Measurements from ENCODE around the gene NPFF. TPM values are rescaled to one million over a fixed set of nuclear protein-coding genes. Genes with fewer than 3 reads are reported as not detected.

The NPFF gene
- total and polyA plus RNA-seq, 8 donors = 0.65 to 1.1 (median 0.94) TPM; not detected in 3

DNA sequence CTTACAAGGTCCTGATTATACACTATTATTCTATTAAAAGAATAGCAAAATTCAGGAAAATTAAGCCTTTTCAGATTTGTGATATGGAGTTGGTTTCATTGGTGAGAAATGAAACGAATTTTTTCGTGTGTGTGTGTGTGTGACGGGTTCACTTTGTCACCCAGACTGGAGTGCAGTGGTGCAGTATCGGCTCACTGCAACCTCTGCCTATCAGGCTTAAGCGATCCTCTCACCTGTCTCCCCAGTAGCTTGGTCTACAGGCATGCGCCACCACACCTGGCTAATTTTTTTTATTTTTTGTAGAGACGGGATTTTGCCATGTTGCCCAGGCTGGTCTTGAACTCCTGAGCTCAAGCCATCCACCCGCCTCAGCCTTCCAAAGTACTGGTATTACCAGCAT is 45.7 kb downstream of the NPFF start:
- ATAC-seq (no peak), DNase-seq (no peak)
- Histone ChIP-seq H3K9me3 (no peaks in the 10 kb centered on the region), H3K4me3 (no peak overlapping the region), H3K27ac (no peak overlapping the region), H3K36me3 (peaks cover 14 to 100% of the 10 kb centered on the region in 2 donors), H3K27me3 (no peaks in the 10 kb centered on the region), H3K4me1 (peaks cover 0 to 20% of the 10 kb centered on the region in 2 donors)
- TF ChIP-seq, protein P1, sequence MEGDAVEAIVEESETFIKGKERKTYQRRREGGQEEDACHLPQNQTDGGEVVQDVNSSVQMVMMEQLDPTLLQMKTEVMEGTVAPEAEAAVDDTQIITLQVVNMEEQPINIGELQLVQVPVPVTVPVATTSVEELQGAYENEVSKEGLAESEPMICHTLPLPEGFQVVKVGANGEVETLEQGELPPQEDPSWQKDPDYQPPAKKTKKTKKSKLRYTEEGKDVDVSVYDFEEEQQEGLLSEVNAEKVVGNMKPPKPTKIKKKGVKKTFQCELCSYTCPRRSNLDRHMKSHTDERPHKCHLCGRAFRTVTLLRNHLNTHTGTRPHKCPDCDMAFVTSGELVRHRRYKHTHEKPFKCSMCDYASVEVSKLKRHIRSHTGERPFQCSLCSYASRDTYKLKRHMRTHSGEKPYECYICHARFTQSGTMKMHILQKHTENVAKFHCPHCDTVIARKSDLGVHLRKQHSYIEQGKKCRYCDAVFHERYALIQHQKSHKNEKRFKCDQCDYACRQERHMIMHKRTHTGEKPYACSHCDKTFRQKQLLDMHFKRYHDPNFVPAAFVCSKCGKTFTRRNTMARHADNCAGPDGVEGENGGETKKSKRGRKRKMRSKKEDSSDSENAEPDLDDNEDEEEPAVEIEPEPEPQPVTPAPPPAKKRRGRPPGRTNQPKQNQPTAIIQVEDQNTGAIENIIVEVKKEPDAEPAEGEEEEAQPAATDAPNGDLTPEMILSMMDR (IDR thresholded peaks at IDR 0.05) = no peak
- intact Hi-C loops (cut with DNase I) = no loop called here

DNA sequence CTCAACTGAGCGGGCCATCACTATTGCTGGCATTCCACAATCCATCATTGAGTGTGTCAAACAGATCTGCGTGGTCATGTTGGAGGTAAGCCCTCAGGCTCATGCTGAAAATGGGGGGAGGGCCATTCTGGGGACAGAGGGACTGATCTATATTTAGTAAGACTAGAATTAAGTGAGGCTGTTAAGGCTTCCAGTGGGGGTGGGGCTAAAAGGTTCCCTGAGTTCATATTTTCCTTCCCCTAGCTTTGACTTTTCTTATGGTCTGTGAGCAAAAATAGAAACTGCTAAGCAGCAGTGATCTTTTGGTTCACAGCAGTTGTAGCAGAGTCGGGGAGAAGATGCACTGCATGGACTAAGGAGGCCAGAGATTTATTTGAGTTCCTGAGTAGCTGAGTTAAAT is 46.2 kb downstream of the NPFF start:
- DNase-seq (no peak), ATAC-seq (no peak)
- Histone ChIP-seq H3K27me3 (no peaks in the 10 kb centered on the region), H3K36me3 (peaks cover 15 to 100% of the 10 kb centered on the region in 2 donors), H3K4me1 (peaks cover 0 to 18% of the 10 kb centered on the region in 2 donors), H3K9me3 (no peaks in the 10 kb centered on the region), H3K4me3 (no peak overlapping the region), H3K27ac (no peak overlapping the region)
- TF ChIP-seq, protein P1 (IDR thresholded peaks at IDR 0.05) = no peak
- intact Hi-C loops (cut with DNase I) = no loop called here

DNA sequence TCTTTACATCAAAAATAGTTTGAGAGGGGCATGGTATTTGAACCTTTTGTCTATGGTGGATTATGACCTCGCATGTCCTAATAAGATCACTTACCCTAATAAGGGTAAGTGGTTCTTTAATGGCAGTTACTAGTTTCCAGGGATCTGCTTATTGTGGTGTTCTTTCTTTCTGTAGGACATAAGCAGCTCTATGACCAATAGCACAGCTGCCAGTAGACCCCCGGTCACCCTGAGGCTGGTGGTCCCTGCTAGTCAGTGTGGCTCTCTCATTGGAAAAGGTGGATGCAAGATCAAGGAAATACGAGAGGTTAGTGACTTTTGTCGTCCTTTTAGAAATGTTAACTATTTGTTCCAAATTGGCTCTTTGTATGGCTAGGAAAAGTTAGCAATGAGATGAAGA is 48.2 kb downstream of the NPFF start:
- H3K27ac ChIP-seq = no peak overlapping the region
- DNase-seq (no peak), ATAC-seq (no peak)
- no peaks in the 10 kb centered on the region for H3K27me3 ChIP-seq
- H3K4me1 ChIP-seq = peaks cover 2 to 25% of the 10 kb centered on the region in 2 donors
- intact Hi-C loops (cut with DNase I) = no loop called here
- no peaks in the 10 kb centered on the region for H3K9me3 ChIP-seq
- TF ChIP-seq, protein P1 (IDR thresholded peaks at IDR 0.05) = no peak
- H3K36me3 ChIP-seq = peaks cover 15 to 100% of the 10 kb centered on the region in 2 donors
- no peak overlapping the region for H3K4me3 ChIP-seq

Other genes with a start within 250 kb of the NPFF start
- gene ESPL1, start 239.2 kb downstream of the NPFF start, total RNA-seq = 1 to 10 TPM; 2.8 to 4.1 TPM
- 10 to 100 TPM in 5 of 6 donors, 1 to 10 TPM in 1; 8.6 to 21.7 (median 12.9) TPM for gene ESPL1, start 239.2 kb downstream of the NPFF start, polyA plus RNA-seq (ENCODE audit: insufficient read length in 6 of 6)
- 100 to 1,000 TPM; 321 to 370 TPM for gene PFDN5, start 211.9 kb downstream of the NPFF start, total RNA-seq
- 100 to 1,000 TPM; 651 to 800 (median 738) TPM for gene PFDN5, start 211.9 kb downstream of the NPFF start, polyA plus RNA-seq (ENCODE audit: insufficient read length in 6 of 6)
- gene MYG1, start 207.8 kb downstream of the NPFF start, total RNA-seq = 10 to 100 TPM; 27.7 to 45.2 TPM
- 10 to 100 TPM; 40.2 to 51.0 (median 48.5) TPM for gene MYG1, start 207.8 kb downstream of the NPFF start, polyA plus RNA-seq (ENCODE audit: insufficient read length in 6 of 6)
- 10 to 100 TPM; 44.0 to 51.2 TPM for gene AAAS, start 185.9 kb downstream of the NPFF start, total RNA-seq
- gene AAAS, start 185.9 kb downstream of the NPFF start, polyA plus RNA-seq (ENCODE audit: insufficient read length in 6 of 6) = 10 to 100 TPM; 71.8 to 87.9 (median 79.6) TPM
- gene SP7, start 171.1 kb downstream of the NPFF start, total RNA-seq = under 1 TPM in 1 of 2 donors, not detected in 1; 0.64 TPM
- under 1 TPM; 0.11 to 0.31 (median 0.15) TPM for gene SP7, start 171.1 kb downstream of the NPFF start, polyA plus RNA-seq (ENCODE audit: insufficient read length in 6 of 6)
- gene SP1, start 127.3 kb downstream of the NPFF start, total RNA-seq = 10 to 100 TPM; 69.5 to 78.0 TPM
- 10 to 100 TPM; 74.1 to 82.0 (median 79.7) TPM for gene SP1, start 127.3 kb downstream of the NPFF start, polyA plus RNA-seq (ENCODE audit: insufficient read length in 6 of 6)
- gene AMHR2, start 83.6 kb downstream of the NPFF start, total RNA-seq = under 1 TPM in 1 of 2 donors, not detected in 1; 0.18 TPM
- 1 to 10 TPM; 1.7 to 3.7 (median 3.4) TPM for gene AMHR2, start 83.6 kb downstream of the NPFF start, polyA plus RNA-seq (ENCODE audit: insufficient read length in 6 of 6)
- 100 to 1,000 TPM; 146 to 155 TPM for gene PRR13, start 65.8 kb downstream of the NPFF start, total RNA-seq
- 100 to 1,000 TPM in 4 of 6 donors, 10 to 100 TPM in 2; 82.7 to 123 (median 107) TPM for gene PRR13, start 65.8 kb downstream of the NPFF start, polyA plus RNA-seq (ENCODE audit: insufficient read length in 6 of 6)
- gene PCBP2, start 55.4 kb downstream of the NPFF start, total RNA-seq = 100 to 1,000 TPM; 634 to 679 TPM
- gene PCBP2, start 55.4 kb downstream of the NPFF start, polyA plus RNA-seq (ENCODE audit: insufficient read length in 6 of 6) = 1,000 to 10,000 TPM in 5 of 6 donors, 100 to 1,000 TPM in 1; 986 to 1,132 (median 1,062) TPM
- 10 to 100 TPM; 19.9 to 24.2 TPM for gene MAP3K12, start 8.0 kb downstream of the NPFF start, total RNA-seq
- gene MAP3K12, start 8.0 kb downstream of the NPFF start, polyA plus RNA-seq (ENCODE audit: insufficient read length in 6 of 6) = 10 to 100 TPM; 28.7 to 38.0 (median 32.2) TPM
- 10 to 100 TPM; 35.6 to 39.9 TPM for gene TARBP2, start 6.2 kb downstream of the NPFF start, total RNA-seq
- 10 to 100 TPM; 43.5 to 58.6 (median 50.1) TPM for gene TARBP2, start 6.2 kb downstream of the NPFF start, polyA plus RNA-seq (ENCODE audit: insufficient read length in 6 of 6)
- 10 to 100 TPM; 48.7 to 58.5 TPM for gene ATF7, start 118.9 kb upstream of the NPFF start, total RNA-seq
- gene ATF7, start 118.9 kb upstream of the NPFF start, polyA plus RNA-seq (ENCODE audit: insufficient read length in 6 of 6) = 10 to 100 TPM; 61.4 to 72.5 (median 66.4) TPM
- gene ATP5MC2, start 168.6 kb upstream of the NPFF start, total RNA-seq = 100 to 1,000 TPM; 247 to 263 TPM
- gene ATP5MC2, start 168.6 kb upstream of the NPFF start, polyA plus RNA-seq (ENCODE audit: insufficient read length in 6 of 6) = 100 to 1,000 TPM; 584 to 653 (median 621) TPM
- 100 to 1,000 TPM in 1 of 2 donors, 10 to 100 TPM in 1; 74.8 to 186 TPM for gene CALCOCO1, start 220.0 kb upstream of the NPFF start, total RNA-seq
- gene CALCOCO1, start 220.0 kb upstream of the NPFF start, polyA plus RNA-seq (ENCODE audit: insufficient read length in 6 of 6) = 100 to 1,000 TPM; 112 to 161 (median 134) TPM
- not detected for gene CISTR, start 244.5 kb upstream of the NPFF start, total RNA-seq
- not detected for gene CISTR, start 244.5 kb upstream of the NPFF start, polyA plus RNA-seq (ENCODE audit: insufficient read length in 6 of 6)